HCT116 (cell line): ENCODE results near the gene RBM43. TPM values are rescaled to one million over a fixed set of nuclear protein-coding genes. Genes with fewer than 3 reads are reported as not detected.
A peak's percentile ranks its signal among the peaks of the same experiment; 100 is the strongest.

Experiments used
- ATAC-seq: fragments of 200-7000 bp; cut with Tn5 transposase; 2 replicates; pipeline ENCODE4 v1.9.1; 2020; ENCODE audit warnings: mild to moderate bottlenecking, moderate library complexity
- BruUV-seq: library from RNA; stranded (reverse); fragments of 400-500 nt; replicated peaks from 2 replicates; lab custom pipeline; 2021; lab: Mats Ljungman, UMichigan
- CTCF ChIA-PET: fragments of 300-600 bp; sonication (Branson Sonifier 250); formaldehyde crosslinking; loops from one replicate; lab custom pipeline; 2021; ENCODE audit warnings: antibody characterized with exemption; lab: Charles Lee
- POLR2A ChIA-PET: fragments of 300-600, 350-600 bp; sonication (Branson Sonifier 250); formaldehyde crosslinking; loops from one replicate; lab custom pipeline; 2021; ENCODE audit warnings: antibody characterized with exemption; lab: Charles Lee
- RAD21 ChIA-PET, 2 experiments: fragments of 300-600 bp; sonication (Branson Sonifier 250); formaldehyde crosslinking; loops; one replicate each; lab custom pipeline; 2023; ENCODE audit warnings: low total read pairs in 2 of 2; ENCODE audit not compliant: uncharacterized antibody in 2 of 2, unreplicated experiment in 2 of 2, low non-redundant PET in 1 of 2; lab: Charles Lee
- DNase-seq: peaks from one replicate; pipeline ENCODE4 v3.0.0-alpha.2; 2010; ENCODE audit warnings: low read depth, low spot score
- H2AFZ ChIP-seq: fragments of 200-600 bp; shearing (Covaris generic), sonication (generic); 2 replicates; pipeline ENCODE4 v1.6.1; 2017; ENCODE audit warnings: low read depth, mixed run types, mixed read lengths, antibody characterized with exemption, low read length; ENCODE audit not compliant: poor library complexity, severe bottlenecking
- H3K27ac ChIP-seq: 2 replicates; pipeline ENCODE4 v1.5.1; 2012; ENCODE audit warnings: low read depth, low read length
- H3K27me3 ChIP-seq: fragments of 200-600 bp; sonication (generic); 2 replicates; pipeline ENCODE4 v1.6.1; 2016; ENCODE audit warnings: mixed run types, low read length, mixed read lengths; ENCODE audit not compliant: insufficient read depth
- H3K36me3 ChIP-seq, 2 experiments: fragments of 200-500 bp in 1 of 2; fragments of 200-600 bp in 1 of 2; sonication (Bioruptor generic) in 1 of 2; sonication (generic) in 1 of 2; 2 replicates each; pipeline versions ENCODE4 v1.5.1 to v1.6.1; 2014 to 2016; ENCODE audit warnings: low read length in 2 of 2, inconsistent platforms in 1 of 2, mixed read lengths in 1 of 2, mixed run types in 1 of 2; ENCODE audit not compliant: insufficient read depth in 2 of 2, control insufficient read depth in 1 of 2
- H3K4me1 ChIP-seq, 2 experiments: fragments of 200-600 bp in 1 of 2; sonication (generic) in 1 of 2; 2 replicates each; pipeline versions ENCODE4 v1.5.1 to v1.6.1; 2012 to 2017; ENCODE audit warnings: low read length in 2 of 2, inconsistent platforms in 1 of 2, mild to moderate bottlenecking in 1 of 2, mixed read lengths in 1 of 2, mixed run types in 1 of 2, moderate library complexity in 1 of 2; ENCODE audit not compliant: insufficient read depth in 2 of 2, control insufficient read depth in 1 of 2
- H3K4me2 ChIP-seq: fragments of 200-600 bp; sonication (generic); 2 replicates; pipeline ENCODE4 v1.6.1; 2017; ENCODE audit warnings: mixed run types, low read length, mixed read lengths
- H3K4me3 ChIP-seq, 2 experiments: fragments of 200-600 bp in 1 of 2; sonication (generic) in 1 of 2; replicated peaks in 1 of 2; 2 replicates each; pipeline ENCODE4 v1.5.1; 2011 to 2016; ENCODE audit warnings: low read length in 2 of 2, control low read depth in 1 of 2, low read depth in 1 of 2, mild to moderate bottlenecking in 1 of 2, mixed read lengths in 1 of 2, mixed run types in 1 of 2
- H3K79me2 ChIP-seq: fragments of 200-600 bp; sonication (generic); 2 replicates; pipeline ENCODE4 v1.6.1; 2017; ENCODE audit warnings: mild to moderate bottlenecking, mixed run types, low read length, moderate library complexity, mixed read lengths; ENCODE audit not compliant: insufficient read depth
- H3K9ac ChIP-seq: fragments of 200-600 bp; sonication (generic); 2 replicates; pipeline ENCODE4 v1.6.1; 2016; ENCODE audit warnings: low read length, mixed read lengths
- H3K9me2 ChIP-seq: fragments of 200-600 bp; sonication (generic), shearing (Covaris generic); 2 replicates; pipeline ENCODE4 v1.6.1; 2017; ENCODE audit warnings: mixed run types, mild to moderate bottlenecking, moderate library complexity; ENCODE audit not compliant: insufficient read depth
- H3K9me3 ChIP-seq, 2 experiments: fragments of 200-500 bp in 1 of 2; fragments of 200-600 bp in 1 of 2; sonication (Bioruptor generic) in 1 of 2; sonication (generic) in 1 of 2; 2 replicates each; pipeline ENCODE4 v1.6.1; 2014 to 2017; ENCODE audit warnings: low read length in 2 of 2, mixed read lengths in 2 of 2, inconsistent platforms in 1 of 2, low read depth in 1 of 2, mild to moderate bottlenecking in 1 of 2, mixed run types in 1 of 2, moderate library complexity in 1 of 2; ENCODE audit not compliant: control insufficient read depth in 1 of 2, insufficient read depth in 1 of 2
- H4K20me1 ChIP-seq: fragments of 200-600 bp; sonication (generic), shearing (Covaris generic); 2 replicates; pipeline ENCODE4 v1.6.1; 2017; ENCODE audit warnings: mixed run types, mild to moderate bottlenecking, moderate library complexity; ENCODE audit not compliant: insufficient read depth
- CBX3 ChIP-seq: IDR thresholded peaks from 2 replicates; pipeline ENCODE4 v1.6.1; 2012; ENCODE audit warnings: low read depth
- CEBPB ChIP-seq: IDR thresholded peaks from 2 replicates; pipeline ENCODE4 v1.6.1; 2012; ENCODE audit warnings: low read depth
- CTCF ChIP-seq, 3 experiments: fragments of 200-600 bp in 1 of 3; sonication (generic) in 1 of 3; IDR thresholded peaks in 2 of 3; conservative IDR thresholded peaks in 1 of 3; 2 replicates each; pipeline ENCODE4 v1.5.1; 2012 to 2017; ENCODE audit warnings: low read depth in 2 of 3, low read length in 2 of 3, antibody characterized with exemption in 1 of 3, borderline replicate concordance in 1 of 3, control low read depth in 1 of 3, mild to moderate bottlenecking in 1 of 3, mixed read lengths in 1 of 3, mixed run types in 1 of 3, moderate library complexity in 1 of 3; ENCODE audit not compliant: insufficient read depth in 1 of 3
- EGR1 ChIP-seq: IDR thresholded peaks from 2 replicates; pipeline ENCODE4 v1.6.1; 2012; ENCODE audit warnings: low read depth
- POLR2A ChIP-seq: IDR thresholded peaks from 2 replicates; pipeline ENCODE4 v1.7.0; 2011; ENCODE audit warnings: borderline replicate concordance; ENCODE audit not compliant: insufficient read depth, insufficient read length; ENCODE audit errors: extremely low read depth
- RAD21 ChIP-seq: IDR thresholded peaks from 2 replicates; pipeline ENCODE4 v1.6.1; 2012; ENCODE audit warnings: low read depth, mild to moderate bottlenecking
- TCF7L2 ChIP-seq: IDR thresholded peaks from 2 replicates; pipeline ENCODE4 v1.7.0; 2011; ENCODE audit warnings: borderline replicate concordance, inconsistent platforms; ENCODE audit not compliant: insufficient read depth, insufficient read length; ENCODE audit errors: extremely low read depth
- ZBTB33 ChIP-seq: IDR thresholded peaks from 2 replicates; pipeline ENCODE4 v1.6.1; 2011; ENCODE audit warnings: mild to moderate bottlenecking, low read length, moderate library complexity; ENCODE audit not compliant: insufficient replicate concordance; ENCODE audit errors: extremely low read depth
- intact Hi-C: fragments of 100-400 bp; cut with micrococcal nuclease; formaldehyde crosslinking; loops from 2 replicates; pipeline ENCODE4 v1.10.0; 2022
- total RNA-seq: library from RNA; stranded (reverse); gene quantifications from one replicate; pipeline ENCODE4 v1.2.1, GENCODE V29; 2021; ENCODE audit not compliant: unreplicated experiment

The RBM43 gene
- total RNA-seq, 1 experiment from 2014 or later = 3.3 TPM

GRCh38 chr2:151238527-151239487 is 22.9 kb downstream of the RBM43 start:
- ChIA-PET POLR2A (no interaction called here), CTCF (interaction anchor here (0.6 to 2.6 kb wide), 26 partner anchors 10 to 1925 kb away, joined by 3 to 13 read pairs (median 4); partner anchors contain the start of gene RBM43), RAD21 (interaction anchor here in 1 of 2 experiments (0.6 to 0.7 kb wide), 2 partner anchors 52 to 1950 kb away, joined by 3 to 4 read pairs; no protein-coding TSS in a partner anchor)
- H3K79me2 ChIP-seq = no peaks in the 10 kb centered on the region
- ATAC-seq (peak; percentile 86), DNase-seq (peak; percentile 45)
- H2AFZ ChIP-seq = peak overlapping the region; percentile 81
- H3K4me2 ChIP-seq = no peak overlapping the region
- BruUV-seq = no TSS peak
- no peak overlapping the region for H3K4me3 ChIP-seq
- peak; percentile 74 to 87 (median 75) for TF ChIP-seq CTCF (IDR thresholded peaks at IDR 0.05 in 2 of 3, conservative IDR thresholded peaks at IDR 0.05 in 1 of 3; ENCODE audit: borderline replicate concordance in 1 of 3, insufficient read depth in 1 of 3, low read depth in 2 of 3, low read length in 2 of 3)
- TF ChIP-seq ZBTB33 = no peak
- TF ChIP-seq POLR2A = no peak
- no peak for TF ChIP-seq TCF7L2
- TF ChIP-seq CEBPB = peak; percentile 35; the same call in 1 of the 2 replicates
- TF ChIP-seq CBX3 = no peak
- TF ChIP-seq RAD21 = peak; percentile 90
- TF ChIP-seq EGR1 = no peak
- H4K20me1 ChIP-seq = no peaks in the 10 kb centered on the region
- no peaks in the 10 kb centered on the region for H3K9me3 ChIP-seq
- H3K27ac ChIP-seq = no peak overlapping the region
- no peak overlapping the region for H3K9ac ChIP-seq
- intact Hi-C loops = loop anchor here (1.0 to 10.0 kb wide), 4 partner anchors 628 to 1642 kb away; partner anchors contain the start of gene RND3
- H3K4me1 ChIP-seq = no peaks in the 10 kb centered on the region; a peak in 1 of 4 replicates
- no peaks in the 10 kb centered on the region for H3K36me3 ChIP-seq
- no peaks in the 10 kb centered on the region for H3K9me2 ChIP-seq
- H3K27me3 ChIP-seq = no peaks in the 10 kb centered on the region
